HS-5 (cell line): Measurements from ENCODE around the gene BRD1.
"Not testable (repeated sequence)": the region's sequence is repeated elsewhere in the genome, so short reads cannot be mapped to it uniquely, and the experiment has no call there.

Experiments used
- DNase-seq: peaks from one replicate; pipeline ENCODE4 v3.0.0-alpha.2; 2012; ENCODE audit warnings: low read depth

BRD1 gene

DNA sequence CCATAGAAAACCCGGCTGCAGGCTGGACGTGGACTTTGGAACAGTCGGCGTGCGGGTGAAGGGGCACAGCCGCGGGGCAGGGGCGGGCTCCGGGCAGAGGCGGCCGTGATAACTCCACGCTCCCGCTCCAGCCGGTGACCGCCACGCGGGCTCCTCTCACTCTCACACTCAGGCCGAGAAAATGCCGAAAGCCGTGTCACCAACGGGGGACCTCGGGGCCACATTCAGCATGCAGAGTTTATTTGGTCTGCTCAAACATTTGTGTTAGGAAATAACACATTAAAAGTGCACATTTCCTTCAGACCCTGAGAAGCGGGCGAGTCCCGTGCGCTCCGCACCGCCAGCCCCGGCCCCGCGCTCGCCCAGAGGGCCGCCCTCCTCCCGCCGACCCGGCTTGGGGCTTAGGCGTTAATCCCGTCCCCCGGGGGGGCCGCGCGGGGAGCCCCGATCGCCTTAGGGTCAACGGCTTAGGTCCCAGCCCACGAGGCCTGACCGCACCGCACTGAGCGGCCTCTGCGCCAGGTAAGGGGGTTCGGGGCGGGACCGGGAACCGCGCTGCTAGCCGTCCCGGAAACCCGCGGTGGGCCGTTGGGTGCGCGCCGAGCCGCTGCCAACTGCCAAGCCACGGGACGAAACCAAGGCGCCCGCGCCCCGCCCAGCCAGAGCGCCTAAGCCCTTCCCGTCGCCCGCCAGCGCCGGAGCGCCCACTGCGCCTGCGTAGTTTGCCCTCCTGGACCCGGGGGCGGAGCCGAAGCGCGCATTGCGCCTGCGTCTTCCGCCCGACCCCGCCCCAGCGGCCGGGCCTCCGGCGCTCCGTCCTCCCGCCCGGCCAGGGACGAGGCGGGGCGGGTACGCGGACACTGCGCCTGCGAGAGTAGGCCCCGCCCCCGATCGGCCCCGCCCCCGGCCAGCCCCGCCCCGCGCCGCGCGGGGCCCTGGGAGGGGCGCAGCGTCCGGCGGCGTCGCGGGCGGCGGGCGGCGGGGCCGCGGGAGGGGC lies 25.5 kb upstream of the BRD1 start, which contains the start of gene ZBED4:
Gene ZBED4, plus strand, starts transcription at position 947 of the 997 bp plus-strand sequence. CDS start 29,819 bp downstream, outside the sequence.
- DNase-seq = peak; percentile 85

DNA sequence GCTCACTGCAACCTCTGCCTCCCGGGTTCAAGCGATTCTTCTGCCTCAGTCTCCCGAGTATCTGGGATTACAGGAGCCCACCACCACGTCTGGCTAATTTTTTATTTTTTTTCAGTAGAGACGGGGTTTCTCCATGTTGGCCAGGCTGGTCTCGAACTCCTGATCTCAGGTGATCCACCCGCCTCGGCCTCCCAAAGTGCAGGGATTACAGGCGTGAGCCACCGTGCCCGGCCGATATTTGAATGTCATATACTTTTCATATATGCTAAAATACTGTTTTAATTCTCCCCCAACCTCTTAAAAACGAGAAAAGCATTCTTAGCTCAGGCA lies 24.9 kb upstream of the BRD1 start:
- not testable (repeated sequence) for DNase-seq

DNA sequence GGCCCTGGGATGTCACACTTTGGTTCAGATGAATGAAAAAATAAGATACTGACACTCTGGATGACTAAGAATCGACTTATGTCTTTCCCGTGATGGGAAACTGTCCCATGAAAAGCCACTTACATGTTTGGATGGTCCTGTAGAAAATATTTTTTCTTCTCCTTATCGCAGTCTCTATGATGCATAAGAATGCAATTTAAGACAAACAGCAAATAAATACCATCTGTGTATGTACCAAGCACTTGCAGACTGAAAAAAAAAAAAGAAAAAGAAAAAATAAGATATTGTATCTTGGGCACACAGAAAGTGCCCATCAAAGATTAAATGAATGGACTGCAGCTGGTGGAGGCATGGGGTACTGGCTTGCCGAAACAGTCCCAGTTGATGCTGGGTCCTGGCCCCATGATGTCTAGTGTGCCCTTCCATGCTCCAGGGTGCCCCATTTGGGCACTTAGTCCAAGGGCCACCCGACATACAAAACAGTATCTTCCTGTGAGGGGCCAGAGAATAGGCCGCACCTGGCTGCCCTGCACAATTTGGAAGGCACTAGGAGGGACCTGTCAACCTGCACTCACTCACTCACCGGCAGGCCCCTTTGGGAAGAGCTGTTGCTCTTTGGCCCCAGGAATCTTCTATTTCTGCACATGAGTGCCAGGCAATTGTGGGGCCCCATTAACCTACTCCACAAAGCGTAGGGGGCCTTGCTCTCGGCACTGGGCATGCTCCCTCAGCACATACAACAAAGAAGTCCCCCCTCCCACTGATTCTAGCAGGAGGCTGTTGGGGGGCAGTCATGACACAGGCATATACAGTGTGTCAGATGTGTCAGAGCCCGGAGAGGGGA lies 23.5 kb upstream of the BRD1 start:
- no peak for DNase-seq

DNA sequence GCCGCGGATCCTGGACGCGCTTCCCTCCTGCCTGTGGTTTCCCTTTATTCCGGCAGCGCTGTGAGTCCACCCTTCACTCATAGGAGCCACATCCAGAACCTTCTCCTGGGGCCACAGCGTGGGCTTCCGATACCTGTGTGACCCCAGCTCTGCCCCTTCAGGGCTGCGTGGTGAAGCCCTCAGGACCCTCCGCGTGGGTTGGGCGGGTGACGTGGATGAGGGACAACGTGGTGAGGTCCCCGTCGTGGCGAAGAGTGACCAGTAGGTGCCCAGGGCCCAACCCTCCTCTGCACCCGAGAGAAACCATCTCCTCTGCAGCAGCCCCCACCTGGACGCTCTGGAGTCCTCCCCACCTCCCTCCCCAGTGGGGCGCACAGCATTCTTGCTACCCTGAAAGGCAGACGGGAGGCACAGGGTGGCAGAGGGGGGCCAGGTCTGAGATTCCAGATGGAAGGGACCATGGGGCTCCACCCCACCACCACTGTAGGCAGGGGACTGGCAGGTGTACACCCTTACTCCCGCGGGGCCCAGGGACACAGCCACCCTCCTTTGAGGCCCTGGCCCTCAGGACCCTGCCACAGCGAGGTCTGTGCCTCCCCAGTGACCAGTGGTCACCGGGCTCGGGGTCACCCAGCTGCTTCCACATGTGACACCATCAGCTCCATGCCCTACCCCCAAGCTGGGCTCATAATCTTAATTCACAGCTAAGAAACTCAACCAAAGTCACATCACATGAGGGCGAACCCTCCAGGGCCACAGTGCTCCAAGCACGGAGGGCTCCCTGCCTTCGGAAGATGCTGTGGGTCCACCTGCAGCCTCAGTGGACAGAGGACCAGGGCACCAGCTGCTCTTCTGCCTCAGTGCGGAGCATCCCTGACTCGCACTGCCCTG lies 22.6 kb upstream of the BRD1 start:
- no peak for DNase-seq

DNA sequence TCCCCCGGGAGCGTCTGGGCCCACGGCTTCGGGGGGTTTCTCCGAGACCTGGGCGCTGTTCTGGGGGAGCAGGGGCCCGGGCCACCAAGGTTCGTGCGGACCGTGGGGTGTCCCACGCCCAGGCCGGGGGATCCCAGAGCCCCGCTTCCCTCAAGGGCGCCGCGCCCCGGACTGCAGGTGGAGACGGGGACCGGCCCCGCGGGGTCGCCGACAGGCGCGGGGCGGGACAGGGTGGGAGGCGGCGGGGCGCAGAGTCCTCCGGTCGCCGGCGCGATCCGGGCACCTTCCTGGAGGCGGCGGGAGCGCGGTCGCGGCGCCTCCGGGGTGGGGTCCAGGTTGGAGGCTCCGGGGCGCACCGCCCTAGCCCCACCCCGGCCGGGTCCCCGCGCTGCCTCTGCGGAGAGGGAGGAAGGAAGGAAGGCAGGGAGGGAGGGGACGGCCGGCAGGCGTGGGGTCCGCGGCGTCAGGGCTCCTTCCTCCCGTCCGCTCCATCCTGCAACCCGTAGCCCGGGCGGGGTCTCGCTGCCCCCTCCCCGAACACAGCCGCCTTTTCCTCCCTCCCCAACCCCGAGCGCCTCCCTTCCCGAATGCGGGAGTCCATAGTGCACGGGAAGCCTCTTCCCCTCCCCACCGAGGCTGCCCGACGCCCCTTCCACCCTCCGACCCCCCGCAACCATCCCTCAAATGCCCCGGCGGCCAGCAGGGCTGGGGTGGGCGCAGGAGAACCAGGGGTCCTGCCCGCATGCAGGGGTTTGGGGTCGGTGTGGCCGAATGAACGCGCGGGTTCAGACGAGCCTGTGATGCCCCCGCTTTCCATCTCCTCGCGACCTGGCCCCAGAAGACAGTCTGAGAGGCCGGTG lies 21.7 kb upstream of the BRD1 start:
- no peak for DNase-seq

DNA sequence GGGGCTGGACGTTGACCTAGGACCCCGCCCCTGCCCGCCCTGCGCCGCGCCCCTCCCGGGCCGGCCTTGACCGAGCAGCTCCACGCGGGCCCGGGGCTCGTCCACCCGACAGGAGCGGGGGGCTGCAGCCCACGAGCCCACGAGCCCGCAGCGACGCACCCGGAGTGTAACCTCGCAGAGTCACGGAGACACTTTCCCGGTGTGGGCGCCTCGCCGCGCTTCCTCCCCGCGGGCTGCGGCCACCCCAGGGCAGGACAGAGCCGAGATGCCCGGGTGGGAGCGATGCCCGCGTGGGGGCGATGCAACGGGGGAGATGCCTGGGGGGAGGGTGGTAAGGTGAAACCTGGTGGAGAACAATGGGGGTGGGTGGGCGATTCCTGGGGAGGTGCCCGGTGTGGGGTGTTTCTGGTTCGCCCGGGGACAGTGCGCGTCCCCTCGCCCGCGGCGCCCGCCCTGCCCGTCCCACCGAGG lies 21.1 kb upstream of the BRD1 start:
- DNase-seq = no peak

DNA sequence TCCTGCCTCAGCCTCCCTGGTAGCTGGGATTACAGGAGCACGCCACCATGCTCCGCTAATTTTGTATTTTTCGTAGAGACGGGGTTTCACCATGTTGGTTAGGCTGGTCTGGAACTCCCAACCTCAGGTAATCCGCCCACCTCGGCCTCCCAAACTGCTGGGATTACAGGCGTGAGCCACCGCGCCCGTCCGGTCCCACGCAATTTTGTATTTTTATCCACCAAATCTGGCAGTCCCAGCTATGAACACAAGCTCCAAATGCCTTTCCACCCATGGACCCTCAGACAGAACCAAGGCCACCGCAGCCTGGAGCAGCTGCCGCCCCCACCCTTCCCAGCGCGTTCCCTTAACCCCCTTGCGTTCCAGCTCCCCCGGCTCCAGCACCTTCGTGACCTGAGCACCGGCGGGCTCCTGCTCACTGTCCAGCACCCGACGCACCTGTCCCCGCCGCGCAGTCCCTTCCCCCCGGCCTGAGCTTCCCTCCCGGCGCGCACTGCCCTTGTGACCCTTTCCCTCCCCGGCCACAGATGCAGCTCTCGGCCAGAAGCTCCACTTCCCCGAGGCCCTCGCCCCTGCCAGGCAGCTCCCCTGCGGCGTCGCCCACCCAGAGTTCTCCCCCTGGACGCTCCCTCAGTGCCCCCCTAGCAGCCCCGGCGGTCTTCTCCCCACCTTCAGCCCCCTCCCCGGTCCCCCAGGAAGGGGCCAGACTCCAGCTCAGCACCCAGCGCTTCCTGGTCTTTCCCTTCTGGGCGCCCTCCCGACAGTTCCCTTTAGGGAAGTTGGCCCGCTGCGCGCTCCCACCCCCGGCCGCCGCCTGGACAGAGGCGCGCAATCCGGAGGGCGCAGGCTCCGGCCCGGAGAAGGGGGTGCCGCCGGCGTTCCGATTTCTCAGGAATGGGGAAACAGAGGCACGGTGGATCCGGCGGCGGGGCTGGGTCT lies 20.3 kb upstream of the BRD1 start:
- no peak for DNase-seq

DNA sequence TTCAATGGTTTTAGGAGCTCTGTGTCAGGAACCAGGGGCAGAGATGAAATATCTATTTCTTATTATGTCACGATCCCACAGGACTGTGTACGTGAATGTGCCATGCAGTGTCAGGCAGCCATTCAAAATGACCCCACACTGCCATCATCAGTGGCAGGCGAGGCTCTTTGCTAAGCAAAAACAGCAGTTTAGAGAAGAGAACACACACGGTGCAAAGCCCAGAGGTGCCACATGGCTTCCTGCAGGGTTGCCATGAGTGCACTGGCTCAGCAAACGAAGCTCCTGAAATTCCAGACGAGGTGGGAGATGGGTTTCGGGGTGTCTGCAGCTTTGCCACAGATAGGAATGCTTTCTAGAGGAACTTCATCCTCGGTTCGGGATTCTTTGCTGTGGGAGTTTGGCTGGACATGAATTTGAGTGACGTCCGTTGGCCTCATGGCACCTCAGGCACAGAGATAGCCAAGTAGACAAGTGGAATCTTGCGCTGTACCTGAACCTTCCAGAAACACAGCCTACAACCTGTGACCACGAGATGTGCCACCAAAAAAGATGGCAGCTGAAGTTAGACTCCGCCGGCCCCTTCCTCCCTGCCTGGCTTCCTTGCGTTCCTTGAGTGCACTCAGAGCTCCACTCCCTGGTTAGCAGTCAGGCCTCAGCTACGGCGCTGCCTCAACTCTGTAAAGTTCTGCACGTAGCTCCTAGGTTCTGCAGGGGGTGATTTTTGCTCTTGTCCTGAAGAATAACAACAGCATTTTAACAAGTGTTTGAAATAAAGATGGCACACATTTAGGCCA lies 18.2 kb upstream of the BRD1 start:
- DNase-seq = no peak

DNA sequence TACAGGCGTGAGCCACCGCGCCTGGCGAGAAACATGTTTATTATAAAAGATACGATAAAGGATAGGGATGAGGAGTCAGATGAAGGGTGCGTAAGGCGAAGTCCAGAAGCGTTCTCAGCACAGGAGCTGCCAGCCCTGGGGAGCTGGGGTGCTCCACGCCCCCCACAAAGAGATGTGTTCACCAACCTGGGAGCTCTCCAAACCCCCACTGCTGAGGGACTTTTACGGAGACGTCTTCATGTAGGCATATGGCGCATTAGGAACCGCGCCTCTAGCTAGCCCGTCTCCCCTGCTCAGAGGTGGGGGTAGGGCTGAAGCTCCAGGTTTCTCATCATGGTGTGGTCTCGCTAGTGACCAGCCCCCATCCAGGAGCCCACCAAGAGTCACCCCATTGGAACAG lies 17.6 kb upstream of the BRD1 start:
- no peak for DNase-seq

DNA sequence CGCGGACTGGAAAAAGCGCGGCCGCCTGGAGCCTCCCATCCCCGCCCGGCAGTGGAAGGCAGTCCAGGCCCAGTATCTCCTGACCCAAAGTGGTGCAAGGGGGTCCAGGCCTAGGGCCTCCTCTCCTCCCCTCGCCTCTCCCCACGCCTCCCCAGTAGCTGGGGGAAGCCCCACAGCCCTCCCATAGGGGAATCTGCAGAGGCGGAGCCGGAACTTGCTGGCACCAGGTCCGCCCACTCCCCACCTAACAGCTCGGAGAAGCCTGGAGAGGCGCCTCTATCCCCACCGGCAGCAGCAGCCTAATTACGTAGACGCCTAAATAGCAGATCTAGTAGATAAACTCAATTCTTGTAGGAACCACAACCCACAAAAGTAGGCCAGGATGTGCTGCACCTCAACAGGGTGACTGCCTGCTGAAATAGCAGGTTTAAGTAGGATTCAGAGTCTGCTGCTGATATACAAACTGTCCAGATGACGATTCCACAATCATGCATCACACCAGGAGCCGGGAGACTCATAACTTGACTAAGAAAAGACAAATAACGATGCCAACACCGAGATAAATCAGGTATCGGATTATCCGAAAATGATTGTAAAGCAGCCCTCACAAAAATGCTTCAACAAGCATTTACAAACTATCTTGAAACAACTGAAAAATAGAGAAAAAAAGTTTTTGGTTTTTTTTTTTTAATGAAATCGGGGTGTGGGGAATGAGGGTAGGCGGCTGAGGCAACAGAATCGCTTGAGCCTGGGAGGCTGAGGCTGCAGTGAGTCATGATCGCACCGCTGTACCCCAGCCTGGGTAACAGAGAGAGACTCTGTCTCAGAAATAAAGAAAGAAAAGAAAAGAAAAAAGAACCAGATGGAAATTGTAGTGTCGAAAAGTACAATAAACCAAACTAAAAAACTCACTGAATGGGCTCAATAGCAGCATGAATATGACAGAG lies 11.4 kb upstream of the BRD1 start:
- no peak for DNase-seq

DNA sequence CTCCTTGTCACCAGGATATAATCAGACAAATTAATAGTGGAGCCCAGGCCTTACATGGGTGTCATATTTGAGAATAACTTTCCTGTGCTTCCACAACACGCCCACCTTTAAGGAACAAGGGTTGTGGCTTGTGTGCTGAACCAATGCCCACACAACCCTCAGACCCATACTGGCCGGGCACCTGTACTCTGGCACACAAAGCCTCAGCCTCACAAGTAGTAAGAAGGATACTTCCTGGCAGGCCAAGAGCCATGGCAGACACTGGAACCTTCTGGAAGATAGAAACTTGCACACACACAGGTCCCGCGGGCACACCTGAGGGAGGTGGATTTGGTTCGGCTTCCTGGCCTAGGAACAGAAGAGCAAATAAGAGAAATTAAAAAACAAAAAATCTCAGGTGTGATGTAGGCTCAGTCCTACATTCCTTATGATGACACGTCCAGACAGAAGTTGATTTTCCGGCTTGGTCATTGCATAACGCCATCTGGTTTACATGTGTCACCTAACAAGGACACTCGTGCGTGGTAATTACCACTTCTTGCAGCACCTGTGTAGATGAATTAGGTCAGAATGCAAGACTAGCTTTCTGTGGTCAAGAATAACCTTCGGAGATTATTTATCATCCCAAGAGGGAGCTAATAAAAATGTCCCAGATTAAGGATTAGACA lies 5.8 kb upstream of the BRD1 start:
- DNase-seq = no peak

DNA sequence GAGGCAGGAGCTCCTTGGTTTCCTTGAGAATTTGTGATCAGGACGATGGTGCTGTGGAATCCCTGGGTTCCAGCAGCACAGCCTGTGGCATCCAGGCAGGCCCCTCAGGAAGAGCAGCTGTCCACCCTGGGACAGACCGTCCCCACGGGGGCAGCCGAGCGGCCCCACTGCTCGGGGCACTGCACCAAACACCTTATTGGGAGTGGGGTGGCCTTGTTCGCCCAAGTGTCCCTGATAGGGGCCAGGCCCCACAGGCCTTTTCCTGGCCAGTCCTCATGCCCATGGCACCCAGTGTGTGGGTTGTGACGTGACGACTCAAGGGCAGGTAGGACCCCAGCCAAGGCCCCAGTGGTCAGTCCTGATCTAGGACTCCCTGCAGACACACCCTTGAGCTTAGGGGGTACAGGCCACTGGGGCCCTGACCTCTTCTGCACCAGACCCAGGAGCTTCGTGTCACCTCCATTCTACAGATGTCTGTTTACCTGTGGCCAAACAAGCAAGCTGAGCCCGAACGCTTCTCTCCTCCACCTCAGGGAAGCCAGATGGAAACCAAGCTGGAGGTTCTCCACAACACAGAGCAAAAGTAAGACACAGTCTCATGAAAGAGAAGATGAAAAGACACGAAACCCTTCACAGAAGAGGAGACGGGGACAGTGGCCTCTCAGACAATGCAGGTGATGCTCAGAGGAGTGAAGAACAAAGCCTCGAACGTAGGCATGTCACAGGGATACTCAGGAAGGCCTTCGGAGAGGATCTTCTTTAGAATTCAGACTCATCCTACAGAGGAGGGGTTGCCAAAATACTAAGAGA lies 1.6 kb upstream of the BRD1 start:
- DNase-seq = no peak

DNA sequence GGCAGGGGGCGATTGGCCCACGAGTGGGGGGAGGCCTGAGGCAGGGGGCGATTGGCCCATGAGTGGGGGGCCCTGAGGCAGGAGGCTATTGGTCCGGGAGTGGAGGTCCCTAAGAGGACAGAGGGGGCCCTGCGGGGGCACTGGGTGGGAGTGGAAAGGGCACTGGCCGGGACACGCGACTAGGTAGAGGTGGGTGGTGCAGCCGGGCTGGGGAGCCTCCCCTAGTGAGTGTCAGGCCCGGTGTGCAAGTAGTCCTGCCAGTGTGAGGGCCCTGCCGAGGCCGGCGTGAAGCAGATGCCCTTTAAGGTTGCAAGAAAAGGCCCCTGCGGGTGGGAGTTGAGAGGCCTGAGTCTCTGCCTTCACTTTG lies 909 bp upstream of the BRD1 start:
- DNase-seq = no peak

DNA sequence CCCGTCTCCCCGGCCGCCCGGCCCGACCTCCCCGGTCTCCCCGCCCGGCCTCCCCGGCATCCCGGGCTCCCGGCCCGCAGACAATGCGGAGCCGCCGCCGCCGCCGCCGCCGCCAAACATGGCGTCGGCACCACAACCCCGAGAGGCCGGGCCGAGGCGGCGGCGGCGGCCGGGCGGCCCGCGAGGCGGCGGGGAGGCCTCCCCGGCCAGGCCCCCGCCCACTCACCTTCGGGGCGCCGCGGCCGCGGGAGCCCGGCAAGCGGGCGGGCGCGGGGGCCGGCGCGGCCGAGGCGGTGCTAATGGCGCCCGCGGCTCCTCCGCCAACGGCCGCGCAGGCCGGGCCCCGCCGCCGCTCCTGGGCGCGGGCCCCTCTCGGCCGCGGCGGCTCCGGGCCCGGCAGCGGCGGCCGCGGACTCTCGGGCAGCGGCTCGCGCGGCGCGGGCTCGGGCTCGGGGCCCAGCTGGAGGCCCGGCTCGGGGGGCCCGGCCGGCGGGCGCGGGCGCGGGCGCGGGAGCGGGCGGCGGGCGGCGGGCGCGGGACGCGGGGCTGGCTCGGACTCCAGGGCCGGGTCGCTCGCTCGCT lies 311 bp downstream of the BRD1 start:
- no peak for DNase-seq

DNA sequence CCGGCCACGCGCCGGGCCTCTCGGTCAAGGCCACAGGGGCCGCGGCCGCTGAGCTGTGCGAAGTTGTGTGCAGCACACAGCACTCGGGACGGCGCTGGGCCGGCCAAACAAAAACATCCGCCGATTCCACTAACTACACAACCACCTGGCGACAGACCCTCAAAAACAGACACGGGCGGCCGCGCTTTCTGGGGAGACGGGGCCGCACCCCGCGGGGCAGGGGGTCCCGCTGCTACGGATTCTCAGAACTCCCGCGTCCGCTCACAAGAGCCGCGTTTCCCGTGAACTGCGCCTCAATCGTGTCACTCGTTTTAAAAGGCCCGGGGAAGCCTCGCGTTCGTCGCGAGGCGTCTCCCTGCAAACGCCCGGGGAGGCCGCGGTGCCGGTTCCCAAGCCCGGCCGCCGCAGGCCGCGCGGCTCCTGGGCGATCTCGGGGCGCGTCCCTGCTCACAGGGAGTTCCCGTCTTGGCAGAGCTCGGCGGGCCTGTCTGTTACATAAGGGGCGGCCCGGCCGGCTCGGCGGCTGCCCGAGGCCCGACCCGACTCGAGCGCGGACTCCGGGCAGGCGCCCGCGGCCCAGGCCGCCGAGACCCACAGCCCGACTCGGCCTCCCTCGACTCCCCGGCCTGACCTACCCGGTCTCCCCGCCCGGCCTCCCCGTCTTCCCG lies 936 bp downstream of the BRD1 start:
- DNase-seq = no peak
